HepG2 (cell line): ENCODE data around the gene SMIM1. TPM values are rescaled to one million over a fixed set of nuclear protein-coding genes. Genes with fewer than 3 reads are reported as not detected.

Source experiments
- ATAC-seq: fragments of 200-7000 bp; cut with Tn5 transposase; 3 replicates; pipeline ENCODE4 v1.9.1; 2020; ENCODE audit warnings: mild to moderate bottlenecking, moderate library complexity
- BruUV-seq: library from RNA; stranded (reverse); fragments of 400-500 nt; replicated peaks from 2 replicates; lab custom pipeline; 2021; lab: Mats Ljungman, UMichigan
- CTCF ChIA-PET: fragments of 300-600 bp; formaldehyde crosslinking; extraction: SDS; loops from one replicate; lab custom pipeline; 2021; ENCODE audit warnings: low total read pairs, inconsistent platforms, low intra/inter-chr PET ratio; lab: Yijun Ruan, JAX
- POLR2A ChIA-PET: fragments of 350-600 bp; sonication (Branson Sonifier 250); formaldehyde crosslinking; loops from one replicate; lab custom pipeline; 2020; ENCODE audit warnings: antibody characterized with exemption, inconsistent platforms; lab: Yijun Ruan, JAX
- DNase-seq: peaks from one replicate; pipeline ENCODE4 v3.0.0-alpha.2; 2015; ENCODE audit warnings: low spot score
- FAIRE-seq: peaks from 3 replicates; lab custom pipeline; 2011; peaks lifted over from hg19 to GRCh38; lab: Jason Lieb, UNC
- H2AFZ ChIP-seq: one replicate; pipeline ENCODE4 v1.6.1; 2011; ENCODE audit warnings: low read length, inconsistent platforms
- H3K27ac ChIP-seq: fragments of 300-600 bp; 3 replicates; pipeline ENCODE4 v1.8.0; 2011; ENCODE audit warnings: mixed run types, mild to moderate bottlenecking, mixed read lengths, low read length, inconsistent platforms; ENCODE audit not compliant: insufficient read depth; ENCODE audit errors: extremely low read length
- H3K27me3 ChIP-seq, 2 experiments: fragments of 200-600 bp in 1 of 2; 2 replicates in 1 of 2; 3 replicates in 1 of 2; pipeline versions ENCODE4 v1.6.0 to v1.8.0; 2011; ENCODE audit warnings: low read length in 2 of 2, mild to moderate bottlenecking in 2 of 2, moderate library complexity in 2 of 2, inconsistent platforms in 1 of 2; ENCODE audit not compliant: insufficient read depth in 2 of 2, control insufficient read depth in 1 of 2
- H3K36me3 ChIP-seq, 2 experiments: fragments of 200-600 bp in 1 of 2; replicated peaks in 1 of 2; 2 replicates in 1 of 2; 3 replicates in 1 of 2; pipeline versions ENCODE4 v1.5.1 to v1.8.0; 2011; ENCODE audit warnings: low read length in 2 of 2, inconsistent platforms in 1 of 2; ENCODE audit not compliant: insufficient read depth in 2 of 2, control insufficient read depth in 1 of 2
- H3K4me1 ChIP-seq: 2 replicates; pipeline ENCODE4 v1.5.1; 2012; ENCODE audit warnings: low read length, inconsistent platforms; ENCODE audit not compliant: insufficient read depth
- H3K4me2 ChIP-seq: 2 replicates; pipeline ENCODE4 v1.6.0; 2011; ENCODE audit warnings: low read depth, low read length, inconsistent platforms
- H3K4me3 ChIP-seq, 3 experiments: fragments of 200-600 bp in 1 of 3; sonication (generic), shearing (Covaris generic) in 1 of 3; replicated peaks in 1 of 3; 2 replicates each; pipeline ENCODE4 v1.5.1; 2011 to 2016; ENCODE audit warnings: low read length in 3 of 3, inconsistent platforms in 2 of 3, low read depth in 2 of 3, mild to moderate bottlenecking in 2 of 3, control low read depth in 1 of 3, mixed read lengths in 1 of 3; ENCODE audit not compliant: insufficient read depth in 1 of 3
- H3K79me2 ChIP-seq: one replicate; pipeline ENCODE4 v1.6.1; 2011; ENCODE audit warnings: low read length, inconsistent platforms; ENCODE audit not compliant: insufficient read depth
- H3K9ac ChIP-seq: 2 replicates; pipeline ENCODE4 v1.6.0; 2011; ENCODE audit warnings: mild to moderate bottlenecking, low read depth, low read length, inconsistent platforms; ENCODE audit not compliant: insufficient read depth
- H3K9me3 ChIP-seq: 2 replicates; pipeline ENCODE4 v1.5.1; 2012; ENCODE audit warnings: mild to moderate bottlenecking, low read length
- H4K20me1 ChIP-seq: 2 replicates; pipeline ENCODE4 v1.6.0; 2011; ENCODE audit warnings: inconsistent platforms, mild to moderate bottlenecking, low read length, moderate library complexity; ENCODE audit not compliant: insufficient read depth
- ATAD3A ChIP-seq: sonication (generic); formaldehyde crosslinking; IDR thresholded peaks from 2 replicates; pipeline ENCODE4 v1.4.0; 2020; ENCODE audit warnings: missing genetic modification reagents
- CENPT ChIP-seq: sonication (generic); formaldehyde crosslinking; IDR thresholded peaks from 2 replicates; pipeline ENCODE4 v1.8.0; 2022; ENCODE audit warnings: low read depth, mild to moderate bottlenecking, moderate library complexity, missing genetic modification reagents
- FOXO1 ChIP-seq: sonication (generic); formaldehyde crosslinking; IDR thresholded peaks from 2 replicates; pipeline ENCODE4 v1.4.0; 2020; ENCODE audit warnings: missing genetic modification reagents
- GTF2F1 ChIP-seq: fragments of 150-350 bp; IDR thresholded peaks from 2 replicates; pipeline ENCODE4 v1.6.1; 2014; ENCODE audit warnings: low read length
- HDAC6 ChIP-seq: fragments of 200-600 bp; sonication (generic); IDR thresholded peaks from 2 replicates; pipeline ENCODE4 v1.7.0; 2017; ENCODE audit warnings: mild to moderate bottlenecking, antibody characterized with exemption, low read length, low read depth
- HES4 ChIP-seq: sonication (generic); formaldehyde crosslinking; IDR thresholded peaks from 2 replicates; pipeline ENCODE4 v1.9.0; 2021; ENCODE audit warnings: mild to moderate bottlenecking, missing genetic modification reagents, borderline replicate concordance
- IRF2 ChIP-seq: IDR thresholded peaks from 2 replicates; pipeline ENCODE4 v1.6.1; 2018; ENCODE audit warnings: missing genetic modification reagents, missing compliant biosample characterization
- KLF6 ChIP-seq: IDR thresholded peaks from 2 replicates; pipeline ENCODE4 v1.8.0; 2016; ENCODE audit warnings: missing biosample characterization, missing genetic modification reagents
- POLR2A ChIP-seq, 2 experiments: IDR thresholded peaks; 2 replicates each; pipeline ENCODE4 v1.6.1; 2011; ENCODE audit warnings: low read depth in 2 of 2, low read length in 2 of 2, mild to moderate bottlenecking in 1 of 2, moderate library complexity in 1 of 2; ENCODE audit not compliant: insufficient read depth in 1 of 2
- RFX5 ChIP-seq: IDR thresholded peaks from 2 replicates; pipeline ENCODE4 v1.6.1; 2011; ENCODE audit warnings: low read depth, low read length, improper control_type of control experiment
- ZMYM3 ChIP-seq: sonication (generic); formaldehyde crosslinking; IDR thresholded peaks from 2 replicates; pipeline ENCODE4 v1.5.1; 2020; ENCODE audit warnings: mild to moderate bottlenecking, missing genetic modification reagents
- ZNF17 ChIP-seq: sonication (generic); formaldehyde crosslinking; IDR thresholded peaks from 2 replicates; pipeline ENCODE4 v1.5.0; 2020; ENCODE audit warnings: mild to moderate bottlenecking, missing genetic modification reagents
- ZNF260 ChIP-seq: sonication (generic); formaldehyde crosslinking; IDR thresholded peaks from 2 replicates; pipeline ENCODE4 v1.4.0; 2020; ENCODE audit warnings: missing genetic modification reagents, low read depth, mild to moderate bottlenecking, borderline replicate concordance
- ZNF530 ChIP-seq: sonication (generic); formaldehyde crosslinking; IDR thresholded peaks from 2 replicates; pipeline ENCODE4 v1.5.0; 2020; ENCODE audit warnings: low read depth, mild to moderate bottlenecking, missing genetic modification reagents
- ZNF780A ChIP-seq: sonication (generic); formaldehyde crosslinking; IDR thresholded peaks from 2 replicates; pipeline ENCODE4 v1.8.0; 2022; ENCODE audit warnings: mild to moderate bottlenecking, missing genetic modification reagents, moderate library complexity
- WGBS: methylation state at CpG from one replicate; pipeline ENCODE4 v1.1.6; 2017; ENCODE audit warnings: low lambda C conversion rate; 5-methylcytosine and 5-hydroxymethylcytosine counted together
- in situ Hi-C: cut with HindIII; loops from 2 replicates; pipeline ENCODE4 v1.10.0; 2017; ENCODE audit warnings: low pct_unique_long_range_greater_than_20kb; ENCODE audit not compliant: extremely low pct_ligation_motif_present
- intact Hi-C: fragments of 100-400 bp; cut with micrococcal nuclease; formaldehyde crosslinking; loops from one replicate; pipeline ENCODE4 v1.10.0; 2022; ENCODE audit not compliant: unreplicated experiment
- polyA plus RNA-seq, 8 experiments: library from polyadenylated mRNA; depleted of rRNA in 3 of 8; stranded (reverse) in 7 of 8; unstranded in 1 of 8; fragments of >200 nt; fragmentation: Illumina TruSeq in 4 of 8; extraction: Trizol in 4 of 8; gene quantifications; 2 replicates each; pipeline versions ENCODE4 v1.2.1 to v1.2.3, GENCODE V29; 2011 to 2016; ENCODE audit warnings: low read depth in 4 of 8, missing spikeins in 1 of 8, mixed read lengths in 1 of 8; ENCODE audit not compliant: insufficient read depth in 1 of 8
- total RNA-seq, 5 experiments: library from RNA; depleted of rRNA; stranded (reverse); fragments of >200 nt; fragmentation: Illumina TruSeq; extraction: Trizol; gene quantifications; 2 replicates each; pipeline ENCODE4 v1.2.3, GENCODE V29; 2016; ENCODE audit warnings: low read depth in 1 of 5
- TF ChIP-seq, protein P1 (sequence below): sonication (generic); formaldehyde crosslinking; conservative IDR thresholded peaks from 2 replicates; pipeline ENCODE4 v1.4.0; 2020; ENCODE audit warnings: missing genetic modification reagents
- TF ChIP-seq, protein P2 (sequence below): sonication (generic); formaldehyde crosslinking; IDR thresholded peaks from 2 replicates; pipeline ENCODE4 v1.5.0; 2020; ENCODE audit warnings: mild to moderate bottlenecking, missing genetic modification reagents
- TF ChIP-seq, protein P3 (sequence below): sonication (generic); formaldehyde crosslinking; IDR thresholded peaks from 2 replicates; pipeline ENCODE4 v1.4.0; 2020; ENCODE audit warnings: missing genetic modification reagents, borderline replicate concordance
- TF ChIP-seq, protein P4 (sequence below): sonication (generic); formaldehyde crosslinking; IDR thresholded peaks from 2 replicates; pipeline ENCODE4 v1.9.0; 2021; ENCODE audit warnings: missing genetic modification reagents, borderline replicate concordance

The SMIM1 gene
- total and polyA plus RNA-seq, 2 of the 13 experiments (the other 11 are each of a cell fraction or from before 2014, with no cell fraction given) = 12.4 to 56.3 TPM

DNA sequence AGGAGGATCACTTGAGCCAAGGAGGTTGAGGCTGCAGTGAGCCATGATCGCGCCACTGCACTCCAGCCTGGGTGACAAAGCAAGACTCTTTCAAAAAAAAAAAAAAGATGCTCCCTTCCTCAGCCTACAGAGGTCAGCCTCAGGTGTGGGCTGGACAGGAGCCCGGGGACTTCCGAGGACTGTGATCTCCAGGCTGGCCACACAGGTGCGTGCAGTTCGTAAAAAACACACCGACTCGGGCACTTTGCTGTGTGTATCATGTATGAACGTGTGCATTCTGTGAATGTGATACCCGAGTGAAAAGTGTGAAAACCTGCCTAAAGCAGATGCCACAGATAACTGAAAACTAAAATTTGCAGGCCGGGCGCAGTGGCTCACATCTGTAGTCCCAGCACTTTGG lies 28.7 kb upstream of the SMIM1 start:
- ATAC-seq = no peak
- Histone ChIP-seq H3K4me2 (no peak overlapping the region), H3K9ac (no peak overlapping the region), H3K36me3 (peaks cover 3 to 41% of the 10 kb centered on the region in 2 experiments; a peak in 4 of 5 replicates), H3K4me3 (no peak overlapping the region), H3K27ac (no peak overlapping the region), H4K20me1 (no peaks in the 10 kb centered on the region), H3K9me3 (no peaks in the 10 kb centered on the region), H3K4me1 (peaks cover 31% of the 10 kb centered on the region), H2AFZ (no peak overlapping the region), H3K27me3 (no peaks in the 10 kb centered on the region; a peak in 1 of 5 replicates), H3K79me2 (peaks cover 6% of the 10 kb centered on the region)
- intact Hi-C loops = no loop called here
- ChIA-PET CTCF (no interaction called here), POLR2A (no interaction called here)
- in situ Hi-C loops = no loop called here
- no peak for DNase-seq
- BruUV-seq = no TSS peak
- no peak for TF ChIP-seq ZMYM3
- TF ChIP-seq ZNF530 = no peak
- TF ChIP-seq POLR2A (IDR thresholded peaks at IDR 0.05; ENCODE audit: insufficient read depth in 1 of 2, low read depth in 2 of 2, low read length in 2 of 2) = no peak
- TF ChIP-seq RFX5 = no peak
- TF ChIP-seq GTF2F1 = no peak
- no peak for TF ChIP-seq HDAC6
- no peak for TF ChIP-seq HES4 (CRISPR knock-in tag)
- TF ChIP-seq CENPT (CRISPR knock-in tag) = no peak
- no peak for TF ChIP-seq KLF6 (CRISPR knock-in tag)
- no peak for TF ChIP-seq ZNF260 (CRISPR knock-in tag)
- TF ChIP-seq IRF2 (CRISPR knock-in tag) = no peak
- TF ChIP-seq, protein P1, sequence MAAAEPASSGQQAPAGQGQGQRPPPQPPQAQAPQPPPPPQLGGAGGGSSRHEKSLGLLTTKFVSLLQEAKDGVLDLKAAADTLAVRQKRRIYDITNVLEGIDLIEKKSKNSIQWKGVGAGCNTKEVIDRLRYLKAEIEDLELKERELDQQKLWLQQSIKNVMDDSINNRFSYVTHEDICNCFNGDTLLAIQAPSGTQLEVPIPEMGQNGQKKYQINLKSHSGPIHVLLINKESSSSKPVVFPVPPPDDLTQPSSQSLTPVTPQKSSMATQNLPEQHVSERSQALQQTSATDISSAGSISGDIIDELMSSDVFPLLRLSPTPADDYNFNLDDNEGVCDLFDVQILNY = no peak
- TF ChIP-seq, protein P2, sequence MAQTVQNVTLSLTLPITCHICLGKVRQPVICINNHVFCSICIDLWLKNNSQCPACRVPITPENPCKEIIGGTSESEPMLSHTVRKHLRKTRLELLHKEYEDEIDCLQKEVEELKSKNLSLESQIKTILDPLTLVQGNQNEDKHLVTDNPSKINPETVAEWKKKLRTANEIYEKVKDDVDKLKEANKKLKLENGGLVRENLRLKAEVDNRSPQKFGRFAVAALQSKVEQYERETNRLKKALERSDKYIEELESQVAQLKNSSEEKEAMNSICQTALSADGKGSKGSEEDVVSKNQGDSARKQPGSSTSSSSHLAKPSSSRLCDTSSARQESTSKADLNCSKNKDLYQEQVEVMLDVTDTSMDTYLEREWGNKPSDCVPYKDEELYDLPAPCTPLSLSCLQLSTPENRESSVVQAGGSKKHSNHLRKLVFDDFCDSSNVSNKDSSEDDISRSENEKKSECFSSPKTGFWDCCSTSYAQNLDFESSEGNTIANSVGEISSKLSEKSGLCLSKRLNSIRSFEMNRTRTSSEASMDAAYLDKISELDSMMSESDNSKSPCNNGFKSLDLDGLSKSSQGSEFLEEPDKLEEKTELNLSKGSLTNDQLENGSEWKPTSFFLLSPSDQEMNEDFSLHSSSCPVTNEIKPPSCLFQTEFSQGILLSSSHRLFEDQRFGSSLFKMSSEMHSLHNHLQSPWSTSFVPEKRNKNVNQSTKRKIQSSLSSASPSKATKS (CRISPR knock-in tag) = no peak
- no peak for TF ChIP-seq FOXO1
- TF ChIP-seq, protein P3, sequence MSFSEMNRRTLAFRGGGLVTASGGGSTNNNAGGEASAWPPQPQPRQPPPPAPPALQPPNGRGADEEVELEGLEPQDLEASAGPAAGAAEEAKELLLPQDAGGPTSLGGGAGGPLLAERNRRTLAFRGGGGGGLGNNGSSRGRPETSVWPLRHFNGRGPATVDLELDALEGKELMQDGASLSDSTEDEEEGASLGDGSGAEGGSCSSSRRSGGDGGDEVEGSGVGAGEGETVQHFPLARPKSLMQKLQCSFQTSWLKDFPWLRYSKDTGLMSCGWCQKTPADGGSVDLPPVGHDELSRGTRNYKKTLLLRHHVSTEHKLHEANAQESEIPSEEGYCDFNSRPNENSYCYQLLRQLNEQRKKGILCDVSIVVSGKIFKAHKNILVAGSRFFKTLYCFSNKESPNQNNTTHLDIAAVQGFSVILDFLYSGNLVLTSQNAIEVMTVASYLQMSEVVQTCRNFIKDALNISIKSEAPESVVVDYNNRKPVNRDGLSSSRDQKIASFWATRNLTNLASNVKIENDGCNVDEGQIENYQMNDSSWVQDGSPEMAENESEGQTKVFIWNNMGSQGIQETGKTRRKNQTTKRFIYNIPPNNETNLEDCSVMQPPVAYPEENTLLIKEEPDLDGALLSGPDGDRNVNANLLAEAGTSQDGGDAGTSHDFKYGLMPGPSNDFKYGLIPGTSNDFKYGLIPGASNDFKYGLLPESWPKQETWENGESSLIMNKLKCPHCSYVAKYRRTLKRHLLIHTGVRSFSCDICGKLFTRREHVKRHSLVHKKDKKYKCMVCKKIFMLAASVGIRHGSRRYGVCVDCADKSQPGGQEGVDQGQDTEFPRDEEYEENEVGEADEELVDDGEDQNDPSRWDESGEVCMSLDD (CRISPR knock-in tag) = no peak
- no peak for TF ChIP-seq ZNF17 (CRISPR knock-in tag)
- TF ChIP-seq, protein P4, sequence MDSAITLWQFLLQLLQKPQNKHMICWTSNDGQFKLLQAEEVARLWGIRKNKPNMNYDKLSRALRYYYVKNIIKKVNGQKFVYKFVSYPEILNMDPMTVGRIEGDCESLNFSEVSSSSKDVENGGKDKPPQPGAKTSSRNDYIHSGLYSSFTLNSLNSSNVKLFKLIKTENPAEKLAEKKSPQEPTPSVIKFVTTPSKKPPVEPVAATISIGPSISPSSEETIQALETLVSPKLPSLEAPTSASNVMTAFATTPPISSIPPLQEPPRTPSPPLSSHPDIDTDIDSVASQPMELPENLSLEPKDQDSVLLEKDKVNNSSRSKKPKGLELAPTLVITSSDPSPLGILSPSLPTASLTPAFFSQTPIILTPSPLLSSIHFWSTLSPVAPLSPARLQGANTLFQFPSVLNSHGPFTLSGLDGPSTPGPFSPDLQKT (CRISPR knock-in tag) = no peak
- no peak for TF ChIP-seq ZNF780A (CRISPR knock-in tag)
- TF ChIP-seq ATAD3A (CRISPR knock-in tag) = no peak
- WGBS = 94% methylated on average over 11 of the region's 12 CpGs
- FAIRE-seq = no peak
